ENCODE data around the gene OGT.
"Not testable (repeated sequence)": the region's sequence is repeated elsewhere in the genome, so short reads cannot be mapped to it uniquely, and the experiment has no call there.

The OGT gene

GRCh38 chrX:71581210-71581609 is 48.3 kb downstream of the OGT start:
- H3K9me3 ChIP-seq (ENCODE audit: control insufficient read depth, insufficient read depth, low read depth, low read length), result no peaks in the 10 kb centered on the region
- no peaks in the 10 kb centered on the region for H3K4me1 ChIP-seq (ENCODE audit: control insufficient read depth, insufficient read depth, low read length)
- POLR2A ChIA-PET, result interaction anchor here (0.6 kb wide), 1 partner anchor 188 kb away, joined by 4 read pairs; no protein-coding TSS in a partner anchor
- H3K36me3 ChIP-seq (ENCODE audit: control insufficient read depth in 2 of 2, insufficient read depth in 1 of 2, low read length in 2 of 2), result peaks cover 6 to 12% of the 10 kb centered on the region in 2 experiments
- CTCF ChIA-PET, result no interaction called here
- TF ChIP-seq ZNF146 (tag by site-specific recombination; IDR thresholded peaks at IDR 0.05), result no peak
- H3K27ac ChIP-seq (ENCODE audit: extremely low read depth, low read depth, low read length), result no peak overlapping the region
- H3K4me3 ChIP-seq (ENCODE audit: low read depth, low read length), result no peak overlapping the region

GRCh38 chrX:71586929-71587328 is 54.0 kb downstream of the OGT start:
- Histone ChIP-seq H3K27ac (ENCODE audit: extremely low read depth, low read depth, low read length) (no peak overlapping the region), H3K36me3 (ENCODE audit: control insufficient read depth in 2 of 2, insufficient read depth in 1 of 2, low read length in 2 of 2) (peaks cover 0 to 4% of the 10 kb centered on the region in 2 experiments; a peak in 2 of 3 replicates), H3K9me3 (ENCODE audit: control insufficient read depth, insufficient read depth, low read depth, low read length) (no peaks in the 10 kb centered on the region; the same call in 1 of the 2 replicates), H3K4me1 (ENCODE audit: control insufficient read depth, insufficient read depth, low read length) (no peaks in the 10 kb centered on the region), H3K4me3 (ENCODE audit: low read depth, low read length) (no peak overlapping the region)
- POLR2A ChIA-PET, result interaction anchor here (0.5 to 0.8 kb wide), 2 partner anchors 12 to 54 kb away, joined by 3 read pairs; partner anchors contain the start of gene OGT
- CTCF ChIA-PET, result no interaction called here
- TF ChIP-seq ZFP3 (tag by site-specific recombination; IDR thresholded peaks at IDR 0.05; ENCODE audit: low read depth) (no peak), ZNF704 (tag by site-specific recombination; IDR thresholded peaks at IDR 0.05) (no peak), TSHZ1 (tag by site-specific recombination; IDR thresholded peaks at IDR 0.05; ENCODE audit: borderline replicate concordance) (no peak), ZNF211 (tag by site-specific recombination; IDR thresholded peaks at IDR 0.05; ENCODE audit: low read depth) (no peak), MEIS1 (CRISPR knock-in tag; IDR thresholded peaks at IDR 0.05; ENCODE audit: borderline replicate concordance) (no peak), ZFHX2 (tag by site-specific recombination; conservative IDR thresholded peaks at IDR 0.05) (no peak), ZNF324 (tag by site-specific recombination; IDR thresholded peaks at IDR 0.05) (no peak), ZFP41 (tag by site-specific recombination; IDR thresholded peaks at IDR 0.05; ENCODE audit: borderline replicate concordance) (no peak), ELK4 (IDR thresholded peaks at IDR 0.05; ENCODE audit: borderline replicate concordance, low read depth, low read length) (no peak), PRDM2 (tag by site-specific recombination; IDR thresholded peaks at IDR 0.05; ENCODE audit: borderline replicate concordance) (no peak), ZNF146 (tag by site-specific recombination; IDR thresholded peaks at IDR 0.05) (no peak), ZSCAN16 (tag by site-specific recombination; IDR thresholded peaks at IDR 0.05) (no peak), ZBTB17 (tag by site-specific recombination; IDR thresholded peaks at IDR 0.05) (no peak)

- H3K27ac ChIP-seq (ENCODE audit: extremely low read depth, low read depth, low read length); POLR2A ChIA-PET; CTCF ChIA-PET; H3K9me3 ChIP-seq (ENCODE audit: control insufficient read depth, insufficient read depth, low read depth, low read length); H3K4me3 ChIP-seq (ENCODE audit: low read depth, low read length); H3K36me3 ChIP-seq (ENCODE audit: control insufficient read depth in 2 of 2, insufficient read depth in 1 of 2, low read length in 2 of 2); H3K4me1 ChIP-seq (ENCODE audit: control insufficient read depth, insufficient read depth, low read length): not testable (repeated sequence)
Measured at GRCh38 chrX:71593210-71593609, 60.3 kb downstream of the OGT start.

All from HEK293 (cell line).